ENCODE measurements around the gene TRIP4.
"Not testable (repeated sequence)": the region's sequence is repeated elsewhere in the genome, so short reads cannot be mapped to it uniquely, and the experiment has no call there.

Gene TRIP4

DNA sequence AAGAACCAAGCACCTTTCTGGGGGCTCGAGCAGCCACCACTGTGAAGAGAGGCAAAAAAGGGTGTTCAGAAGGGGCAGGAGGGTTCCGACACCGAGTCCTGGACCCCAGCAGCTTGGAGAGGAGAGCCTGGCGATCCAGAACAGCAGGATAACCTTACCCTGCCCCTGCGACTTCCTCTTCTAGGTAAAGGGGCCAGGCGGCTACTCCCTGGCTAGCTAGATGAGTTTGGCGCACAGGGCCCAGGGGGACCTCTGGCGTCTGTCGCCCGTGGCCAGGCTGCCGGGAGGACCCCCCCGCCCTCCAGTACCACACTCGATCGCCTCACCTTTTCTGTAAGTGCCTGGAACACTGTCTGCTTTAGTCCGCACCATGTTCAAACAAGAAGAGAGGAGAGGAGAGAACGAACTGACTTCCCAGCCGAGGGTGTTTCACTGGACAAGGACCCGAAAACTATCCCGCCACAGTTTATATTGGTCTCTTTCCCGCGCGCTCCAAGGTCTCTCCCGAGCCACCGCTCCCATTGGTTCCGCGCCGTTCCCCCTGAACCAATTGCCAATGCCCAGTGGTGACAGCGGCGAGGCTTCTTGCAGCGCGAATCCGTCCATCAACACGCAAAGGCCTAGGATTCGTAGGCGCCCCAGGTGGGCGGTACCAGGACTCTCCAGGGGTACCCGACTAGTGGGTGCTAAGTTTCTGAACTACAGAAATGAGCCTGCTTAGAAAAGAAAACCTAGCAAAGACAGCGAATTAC, 6.5 kb upstream of the TRIP4 start, which contains the start of gene PCLAF:
Gene PCLAF, minus strand, starts transcription at position 442 of the 752 bp plus-strand sequence. Its CDS starts 70 bp downstream, at position 372.
- peak; percentile 79 to 86 for DNase-seq (ENCODE audit: low read depth in 2 of 2)

DNA sequence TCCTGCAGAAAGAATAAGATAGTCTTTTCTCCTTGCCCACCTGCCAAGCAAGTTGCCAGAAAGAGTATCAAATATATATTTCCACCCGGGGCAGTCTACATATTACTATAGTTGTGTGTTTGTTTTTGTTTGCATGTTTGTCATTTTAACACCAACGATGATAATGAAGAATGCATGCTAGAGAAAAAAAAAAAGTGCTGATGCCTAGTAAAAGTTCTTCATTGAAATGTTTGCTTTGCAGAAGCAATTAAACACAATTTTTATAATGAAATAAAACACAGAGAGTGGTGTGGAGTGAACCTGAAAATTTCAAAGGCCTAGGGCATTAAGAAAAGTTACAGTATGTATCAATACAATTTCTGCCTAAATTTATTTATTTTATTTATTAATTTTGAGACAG, 3.9 kb upstream of the TRIP4 start:
- DNase-seq (ENCODE audit: low read depth in 2 of 2) = no peak

DNA sequence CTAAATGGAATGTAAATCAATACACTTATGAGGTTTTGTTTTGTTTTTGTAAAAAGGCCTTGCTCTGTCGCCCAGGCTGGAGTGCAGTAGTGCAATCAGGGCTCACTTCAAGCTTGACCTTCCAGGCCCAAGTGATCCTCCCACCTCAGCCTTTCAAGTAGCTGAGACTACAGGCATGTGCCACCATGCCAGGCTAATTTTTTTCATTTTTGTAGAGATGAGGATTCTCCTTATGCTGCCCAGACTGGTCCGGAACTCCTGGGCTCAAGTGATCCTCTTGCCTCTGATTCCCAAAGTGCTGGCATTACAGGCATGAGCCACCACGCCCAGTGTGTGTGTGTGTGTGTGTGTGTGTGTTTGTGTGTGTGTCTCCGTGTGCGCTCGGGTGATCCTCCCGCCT, 1.3 kb upstream of the TRIP4 start:
- no peak for DNase-seq (ENCODE audit: low read depth in 2 of 2)

DNA sequence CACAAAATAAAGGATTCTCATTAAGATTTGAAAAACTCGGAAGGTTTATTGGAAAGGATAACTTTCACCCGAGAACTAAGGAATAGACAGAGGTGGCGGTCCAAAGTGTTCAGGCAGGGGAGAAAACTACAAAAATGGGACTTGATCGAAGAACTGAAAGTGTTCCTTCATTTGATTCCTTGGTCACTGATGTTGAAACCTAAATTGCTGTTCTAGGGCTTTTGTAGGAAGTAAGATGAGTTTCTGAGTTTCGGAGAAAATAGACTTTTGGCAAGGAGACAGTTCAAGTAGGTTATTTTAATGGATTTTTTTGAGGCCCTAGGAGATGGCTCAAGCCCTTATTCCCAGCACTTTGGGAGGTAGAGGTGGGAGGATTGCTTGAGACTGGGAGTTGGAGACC, 1.4 kb downstream of the TRIP4 start:
- no peak for DNase-seq (ENCODE audit: low read depth in 2 of 2)

DNA sequence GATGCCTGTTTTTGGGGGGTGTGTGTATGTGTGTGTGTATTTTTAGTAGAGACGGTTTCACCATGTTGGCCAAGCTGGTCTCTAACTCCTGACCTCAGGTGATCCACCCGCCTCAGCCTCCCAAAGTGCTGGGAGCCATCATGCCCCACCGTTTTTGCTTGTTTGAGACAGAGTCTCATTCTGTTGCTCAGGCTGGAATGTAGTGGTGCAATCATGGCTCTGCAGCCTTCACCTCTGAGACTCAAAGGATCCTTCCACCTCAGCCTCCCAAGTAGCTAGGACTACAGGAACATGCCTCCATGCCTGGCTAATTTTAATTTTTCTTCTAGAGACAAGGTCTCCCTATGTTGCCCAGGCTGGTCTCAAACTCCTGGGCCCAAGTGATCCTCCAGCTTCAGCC, 4.8 kb downstream of the TRIP4 start:
- DNase-seq (ENCODE audit: low read depth in 2 of 2) = not testable (repeated sequence)

DNA sequence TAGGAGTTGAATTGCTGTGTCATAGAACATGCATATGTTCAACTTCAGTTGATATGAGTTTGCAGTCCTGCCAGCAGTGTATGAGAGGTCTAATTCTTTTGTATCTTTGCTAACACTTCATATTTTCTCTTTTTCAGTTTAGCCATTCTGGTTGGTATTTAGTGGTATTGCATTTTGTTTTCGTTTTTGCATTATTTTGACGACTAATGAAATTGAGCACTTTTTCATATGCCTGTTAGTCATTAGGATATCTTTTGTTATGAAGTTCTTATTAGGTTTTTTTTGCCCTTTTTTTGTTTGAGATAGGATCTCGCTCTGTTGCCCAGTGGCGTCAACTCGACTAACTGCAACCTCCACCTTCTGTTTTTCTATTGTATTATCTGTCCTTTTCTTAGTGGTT, 9.2 kb downstream of the TRIP4 start:
- no peak for DNase-seq (ENCODE audit: low read depth in 2 of 2)

DNA sequence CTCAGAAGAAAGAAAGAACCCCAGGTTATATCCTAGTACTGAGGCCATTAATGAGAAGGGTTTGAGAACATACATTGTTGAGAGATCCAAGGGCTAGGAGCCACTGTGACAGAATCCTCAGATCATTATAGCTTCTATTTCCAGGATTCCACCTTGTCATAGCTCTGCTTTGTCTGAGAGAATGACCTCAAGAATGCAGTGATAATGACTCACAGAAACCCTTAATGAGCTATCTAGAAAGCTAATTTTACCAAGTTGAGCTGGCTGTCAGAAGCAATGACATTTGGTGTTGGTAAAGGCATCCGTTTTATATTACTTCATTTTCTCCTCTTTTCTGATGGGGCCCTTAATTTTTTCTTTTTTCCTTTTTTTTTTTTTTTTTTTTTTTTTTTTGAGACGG, 10.9 kb downstream of the TRIP4 start:
- no peak for DNase-seq (ENCODE audit: low read depth in 2 of 2)

DNA sequence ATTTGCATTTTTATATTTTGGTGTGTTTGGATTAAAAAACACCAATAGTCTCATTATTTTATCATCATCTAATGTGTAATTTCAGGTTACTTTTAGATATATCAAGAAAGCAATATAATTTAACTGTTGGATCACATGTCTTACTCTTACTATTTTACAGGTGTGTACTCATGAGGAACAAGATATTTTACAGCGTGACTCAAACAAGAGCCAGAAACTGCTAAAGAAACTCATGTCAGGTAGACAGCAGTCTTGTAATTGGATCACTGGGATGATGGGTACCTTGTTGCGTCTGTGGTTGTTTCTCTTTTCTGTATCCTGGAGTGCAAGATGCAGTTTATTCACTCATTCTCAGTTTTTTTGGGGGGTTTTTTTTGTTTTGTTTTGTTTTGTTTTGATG, 12.9 kb downstream of the TRIP4 start:
- no peak for DNase-seq (ENCODE audit: low read depth in 2 of 2)

DNA sequence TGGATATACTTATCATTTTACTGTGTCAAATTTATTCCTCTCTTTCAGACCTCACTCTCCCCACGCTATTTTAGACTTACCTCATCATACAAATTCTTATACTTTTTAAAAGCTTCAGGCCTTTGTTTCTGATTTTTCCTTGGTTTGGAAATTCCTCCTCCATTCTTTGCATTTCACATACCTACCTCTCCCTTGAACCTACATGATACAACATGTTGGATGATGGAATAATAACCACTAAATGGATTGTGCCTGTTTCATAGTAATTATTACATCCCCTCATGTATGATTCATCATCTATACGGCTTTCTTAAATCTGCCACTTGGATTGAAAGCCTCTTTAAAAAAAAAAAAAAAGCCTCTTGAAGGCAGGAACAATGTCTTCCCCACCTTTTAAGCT, 24.6 kb downstream of the TRIP4 start:
- DNase-seq (ENCODE audit: low read depth in 2 of 2) = no peak

DNA sequence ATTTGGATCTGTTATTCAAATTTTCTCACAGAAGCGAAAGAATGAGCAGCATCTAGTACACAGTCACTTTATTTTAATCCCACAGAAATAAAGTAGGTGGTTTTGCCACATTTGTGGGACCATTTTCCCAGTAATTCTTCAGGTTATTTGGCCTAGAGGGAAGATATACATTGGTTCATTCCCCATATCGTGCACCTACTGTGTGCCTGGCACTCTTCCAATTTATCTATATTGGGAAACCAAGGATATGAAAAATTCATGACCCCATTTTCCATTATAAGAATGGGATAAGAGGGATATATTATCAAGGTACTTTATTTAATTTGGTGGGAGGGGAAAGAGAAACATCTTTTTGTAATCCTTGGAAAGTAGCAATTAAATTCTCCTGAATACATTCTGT, 35.1 kb downstream of the TRIP4 start:
- no peak for DNase-seq (ENCODE audit: low read depth in 2 of 2)

DNA sequence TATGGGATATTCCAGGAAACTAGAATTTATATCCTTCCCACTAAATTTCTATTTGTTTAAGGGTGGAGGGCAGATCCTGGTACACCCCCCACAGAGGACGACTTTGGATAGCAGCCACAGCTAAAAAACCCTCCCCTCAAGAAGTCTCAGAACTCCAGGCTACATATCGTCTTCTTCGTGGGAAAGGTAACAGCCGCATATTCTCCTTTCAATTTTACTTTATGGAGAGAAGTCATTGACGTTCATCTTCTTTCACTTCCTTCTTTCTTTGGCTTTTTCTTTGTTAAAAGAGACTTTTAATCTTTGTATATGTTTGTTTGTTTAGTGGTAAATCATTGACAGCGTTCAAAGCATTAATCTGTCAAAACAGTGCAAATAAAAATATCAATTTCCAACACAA, 36.3 kb downstream of the TRIP4 start:
- no peak for DNase-seq (ENCODE audit: low read depth in 2 of 2)

DNA sequence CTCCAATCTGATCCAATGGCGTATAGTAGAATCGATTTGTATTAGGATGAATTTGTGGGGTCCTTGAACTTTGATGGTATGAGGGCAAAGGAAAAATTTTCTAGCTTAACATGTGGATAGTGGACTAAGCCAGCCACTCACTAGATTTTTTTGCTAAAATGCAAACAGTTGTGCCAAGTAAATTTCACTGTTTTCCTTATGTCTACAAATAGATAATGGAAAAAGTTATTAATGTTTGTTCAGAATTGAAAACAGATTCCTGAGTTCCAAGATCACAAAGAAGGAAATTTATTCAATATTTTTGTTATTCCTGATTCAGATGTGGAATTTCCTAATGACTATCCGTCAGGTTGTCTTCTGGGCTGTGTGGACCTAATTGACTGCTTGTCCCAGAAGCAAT, 37.6 kb downstream of the TRIP4 start:
- DNase-seq (ENCODE audit: low read depth in 2 of 2) = no peak

DNA sequence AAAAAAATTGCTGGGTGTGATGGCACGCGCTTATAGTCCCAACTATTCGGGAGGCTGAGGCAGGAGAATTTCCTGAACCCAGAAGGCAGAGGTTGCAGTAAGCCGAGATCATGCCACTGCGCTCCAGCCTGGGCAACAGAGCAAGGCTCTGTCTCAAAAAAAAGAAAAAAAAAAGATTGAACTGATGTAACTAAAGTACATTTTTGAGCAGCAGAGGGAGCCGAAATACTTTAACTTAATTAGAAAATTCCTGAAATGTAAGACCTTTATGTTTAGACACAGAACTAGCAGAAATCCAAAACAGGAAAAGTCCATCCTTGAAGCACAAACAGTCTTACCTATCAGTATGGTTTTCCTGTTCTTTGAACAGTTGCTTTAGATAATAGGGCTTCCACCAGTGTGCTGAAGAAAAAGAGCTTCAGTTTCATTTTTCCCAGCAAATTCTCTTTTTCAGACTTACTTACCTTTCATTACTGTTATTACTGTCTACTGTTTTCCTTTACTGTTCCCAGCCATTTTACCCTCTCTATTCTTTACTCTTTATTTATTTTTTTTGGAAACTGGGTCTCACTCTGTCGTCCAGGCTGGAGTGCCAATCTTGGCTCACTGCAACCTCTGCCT, 39.3 kb downstream of the TRIP4 start:
- DNase-seq (ENCODE audit: low read depth in 2 of 2) = no peak

DNA sequence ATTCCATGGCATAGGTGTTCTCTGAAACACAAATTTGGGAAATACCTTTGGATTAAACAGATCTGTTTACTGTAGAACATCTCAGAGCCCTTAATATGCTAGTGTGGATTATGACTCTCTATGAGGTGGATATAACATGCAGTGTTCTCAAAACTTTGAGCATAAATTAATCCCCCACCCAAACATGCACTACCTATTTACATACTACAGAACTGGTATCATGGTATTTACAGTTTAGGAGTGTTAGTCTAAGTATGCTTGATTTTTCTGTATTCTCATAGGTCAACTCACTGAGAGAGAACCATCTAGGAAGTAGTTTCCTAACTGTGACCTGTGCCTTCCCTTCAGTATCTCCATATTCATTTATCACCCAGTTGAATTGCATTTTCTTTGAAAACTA, 41.8 kb downstream of the TRIP4 start:
- DNase-seq (ENCODE audit: low read depth in 2 of 2) = no peak

DNA sequence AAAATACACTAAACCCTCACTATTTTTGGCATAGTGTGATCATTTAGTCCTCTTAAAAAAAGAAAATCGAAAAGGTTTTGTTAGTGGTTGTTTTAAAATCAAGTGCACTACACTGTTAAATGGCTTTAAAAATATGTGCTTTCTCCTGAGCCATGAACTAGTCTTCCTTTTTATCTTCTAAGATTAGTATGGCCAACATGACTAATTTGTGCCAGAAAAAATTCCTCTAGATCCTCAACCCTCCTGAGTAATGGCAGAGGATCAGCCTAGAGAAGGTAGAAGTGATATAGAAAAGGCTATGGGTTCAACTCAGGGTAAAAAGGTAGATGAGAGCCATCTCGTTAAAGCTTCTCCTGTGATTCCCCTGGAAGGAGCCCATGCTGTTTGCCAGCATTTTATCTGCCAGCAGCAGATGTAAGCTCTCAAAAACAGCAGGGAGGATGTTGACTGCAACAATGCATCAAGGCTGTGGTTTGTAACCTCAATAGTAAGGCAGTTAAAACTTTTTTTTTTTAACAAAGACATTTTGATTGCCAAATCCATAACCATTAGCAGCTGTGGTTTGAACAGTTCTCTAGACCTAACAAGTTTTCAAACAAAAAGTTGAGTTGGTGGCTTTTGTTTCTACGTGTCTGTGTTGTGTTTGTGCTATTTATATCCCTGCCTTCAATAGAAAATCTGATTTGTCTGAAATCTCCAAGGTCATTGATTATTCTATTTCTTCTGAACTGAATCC, 42.5 kb downstream of the TRIP4 start:
- DNase-seq (ENCODE audit: low read depth in 2 of 2) = peak in 1 of 2 donors; percentile 11

DNA sequence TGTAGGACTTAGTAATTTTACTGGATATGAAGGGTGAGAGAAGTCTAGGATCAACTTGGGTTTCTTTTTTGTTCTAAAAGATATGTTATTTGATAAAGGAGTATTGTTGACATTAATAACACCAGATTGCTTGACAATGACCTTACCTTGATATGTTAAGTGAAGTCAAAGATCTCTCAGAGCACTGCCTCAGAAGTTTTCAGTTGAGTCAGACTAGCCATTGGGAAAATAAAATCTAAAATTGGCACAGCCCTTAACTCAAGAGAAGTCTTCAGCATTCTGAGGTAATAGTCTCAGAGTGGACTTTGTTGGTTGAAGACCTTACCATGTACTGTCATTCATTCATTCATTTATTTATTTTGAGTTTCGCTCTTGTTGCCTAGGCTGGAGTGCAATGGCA, 50.3 kb downstream of the TRIP4 start:
- DNase-seq (ENCODE audit: low read depth in 2 of 2) = no peak

DNA sequence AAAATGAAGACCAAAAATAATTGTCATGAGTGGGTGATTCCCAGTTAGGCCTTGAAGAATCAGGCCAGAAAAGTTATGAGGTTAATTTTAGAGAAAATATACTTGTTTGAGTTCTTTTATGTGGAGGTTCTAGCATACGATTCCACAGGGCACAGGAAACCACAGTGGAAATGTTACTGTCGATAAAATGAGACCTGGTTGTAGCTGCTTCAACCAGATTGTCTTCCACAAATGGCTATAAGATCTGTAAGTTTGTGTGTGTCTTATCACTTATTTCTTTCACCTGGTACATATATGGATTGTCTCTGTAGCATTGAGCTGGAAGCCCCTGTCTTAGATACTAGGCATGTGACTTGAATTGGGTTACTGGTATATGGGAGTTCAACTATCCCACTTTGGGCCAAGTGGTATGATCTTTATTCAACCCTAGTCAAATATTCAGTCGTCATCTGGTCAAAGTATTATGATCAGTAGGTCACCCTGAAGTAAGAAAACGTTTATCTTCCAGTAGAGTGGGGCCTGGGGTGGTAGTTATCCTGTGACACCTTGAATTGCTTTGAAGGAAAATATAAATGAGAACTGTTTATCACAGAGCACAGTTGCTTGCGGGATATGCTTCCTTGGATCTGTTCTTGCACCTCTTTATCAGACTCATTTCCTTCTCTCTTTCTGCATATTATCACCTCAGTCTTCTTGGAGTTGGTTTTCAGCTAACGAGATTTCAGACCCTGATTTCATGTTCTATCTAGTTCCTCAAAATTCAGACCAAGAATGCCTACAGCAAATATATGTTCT, 51.2 kb downstream of the TRIP4 start:
- no peak for DNase-seq (ENCODE audit: low read depth in 2 of 2)

DNA sequence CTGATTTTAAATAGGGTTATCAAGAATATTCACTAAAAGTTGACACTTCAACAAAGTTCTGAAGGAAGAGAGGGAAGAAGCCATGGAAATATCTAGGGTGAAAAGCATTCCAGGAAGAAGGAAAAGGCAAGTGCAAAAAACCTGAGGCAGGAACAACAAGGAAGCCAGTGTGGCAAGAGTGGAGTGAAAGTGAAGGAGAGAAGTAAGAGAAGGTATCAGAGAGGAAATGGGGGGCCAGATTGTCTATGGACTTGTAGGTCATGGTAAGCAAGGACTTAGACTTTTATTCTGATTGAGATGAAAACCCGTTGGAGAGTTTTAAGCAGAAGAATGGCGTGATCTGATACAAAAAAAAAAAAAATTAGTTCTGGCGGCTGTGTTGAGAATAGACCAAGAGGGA, 54.2 kb downstream of the TRIP4 start:
- no peak for DNase-seq (ENCODE audit: low read depth in 2 of 2)

DNA sequence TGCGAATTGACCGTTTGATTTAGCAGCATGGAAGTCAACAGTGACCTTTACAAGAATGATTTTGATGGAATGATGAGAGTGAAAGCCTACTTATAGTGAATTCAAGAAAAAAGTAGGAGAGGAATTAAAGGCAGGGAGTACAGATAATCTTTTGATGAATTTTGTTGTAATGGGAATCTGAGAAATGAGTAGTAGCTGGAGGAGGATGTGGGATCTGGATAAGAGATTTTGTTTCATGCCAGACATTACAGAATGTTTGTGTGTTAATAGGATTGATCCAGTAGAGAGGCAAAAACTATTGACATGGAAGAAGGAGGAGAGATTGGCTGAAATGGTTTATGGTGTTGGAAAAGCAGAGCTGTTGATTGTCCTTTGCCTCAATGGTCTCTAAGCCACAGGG, 55.4 kb downstream of the TRIP4 start:
- DNase-seq (ENCODE audit: low read depth in 2 of 2) = no peak

DNA sequence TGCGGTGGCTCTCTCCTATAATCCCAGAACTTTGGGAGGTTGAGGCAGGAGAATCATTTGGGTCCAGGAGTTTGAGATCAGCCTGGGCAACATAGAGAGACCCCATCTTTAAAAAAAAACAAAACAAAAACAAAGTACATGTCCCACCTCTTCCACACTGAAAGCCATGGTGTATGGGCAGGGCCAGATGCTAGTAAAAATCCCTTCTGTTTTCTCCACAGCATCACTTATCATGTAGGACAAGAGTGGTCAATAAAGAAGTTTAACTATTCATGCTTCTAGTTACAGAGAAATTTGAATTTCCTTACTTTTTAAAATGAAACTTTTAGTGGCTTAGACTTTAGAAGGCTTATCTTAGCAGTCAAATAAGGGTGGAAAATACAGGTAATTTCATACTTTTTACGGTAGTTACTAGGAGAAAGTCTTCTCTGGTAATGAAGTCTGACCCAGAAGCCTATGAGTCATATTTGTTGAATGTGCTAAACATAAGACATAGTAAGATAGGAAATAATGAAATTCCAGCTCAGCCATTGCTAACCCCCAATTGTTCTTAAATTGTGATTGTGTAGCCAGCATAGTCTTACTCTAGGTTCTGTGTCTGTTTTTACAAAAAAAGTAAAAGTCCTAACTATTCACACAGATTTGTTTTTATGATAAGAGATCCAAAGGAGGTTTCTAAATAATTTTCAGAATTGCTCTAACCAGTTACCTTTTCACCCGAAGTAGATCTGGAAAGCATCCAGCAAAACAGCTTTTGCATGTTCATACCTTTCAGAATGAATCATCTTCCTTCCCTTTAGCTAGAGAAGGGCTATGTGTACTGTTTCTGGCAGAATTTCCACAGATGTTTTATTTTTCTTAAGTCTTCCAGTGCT, 56.3 kb downstream of the TRIP4 start:
- DNase-seq (ENCODE audit: low read depth in 2 of 2) = no peak

DNA sequence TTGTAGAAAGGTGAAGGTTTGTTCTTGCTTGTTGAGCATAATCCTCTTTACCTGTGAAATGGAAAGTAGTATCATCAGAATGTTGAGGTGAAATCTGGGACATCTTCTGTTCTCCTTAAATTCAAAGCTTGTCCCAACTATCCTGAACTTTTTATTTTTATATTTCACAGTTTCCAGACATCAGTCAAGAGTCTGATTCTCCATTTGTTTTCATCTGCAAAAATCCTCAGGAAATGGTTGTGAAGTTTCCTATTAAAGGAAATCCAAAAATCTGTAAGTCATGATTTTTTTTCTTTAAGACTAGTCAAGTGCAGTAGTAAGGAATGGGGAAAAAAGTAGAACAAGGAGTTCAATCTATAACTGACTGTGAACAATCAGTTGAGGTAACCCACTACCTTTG, 57.2 kb downstream of the TRIP4 start:
- DNase-seq (ENCODE audit: low read depth in 2 of 2) = no peak
